ENCODE measurements around the gene HPX. TPM values are rescaled to one million over a fixed set of nuclear protein-coding genes. Genes with fewer than 3 reads are reported as not detected.

Gene HPX
- total RNA-seq, 1 donor from 2014 or later: 0.40 TPM

- peak overlapping the region; percentile 77 for H3K27ac Mint-ChIP-seq
- CTCF ChIA-PET: interaction anchor here (1.2 kb wide), 2 partner anchors 31 to 96 kb away, joined by 3 to 5 read pairs; no protein-coding TSS in a partner anchor
- no peak for TF ChIP-seq CTCF (IDR thresholded peaks at IDR 0.05)
- H3K36me3 Mint-ChIP-seq (ENCODE audit: low read depth): peaks cover 25% of the 10 kb centered on the region
- POLR2A ChIA-PET: interaction anchor here (0.6 to 1.0 kb wide), 2 partner anchors 96 to 220 kb away, joined by 3 read pairs; no protein-coding TSS in a partner anchor
- intact Hi-C loops (cut with micrococcal nuclease): loop anchor here (1.0 to 10.0 kb wide), 3 partner anchors 85 to 1037 kb away; partner anchors contain the start of genes PPFIBP2, SMPD1 and TRIM34
- H3K27me3 Mint-ChIP-seq: no peaks in the 10 kb centered on the region
- H3K4me3 Mint-ChIP-seq: peak overlapping the region; percentile 86
- no peaks in the 10 kb centered on the region for H3K9me3 Mint-ChIP-seq
- H3K4me1 Mint-ChIP-seq: peaks cover 25% of the 10 kb centered on the region
- DNase-seq (no peak), ATAC-seq (ENCODE audit: low read depth) (no peak)
Measured at GRCh38 chr11:6474806-6475500, 34.2 kb upstream of the HPX start.

DNA sequence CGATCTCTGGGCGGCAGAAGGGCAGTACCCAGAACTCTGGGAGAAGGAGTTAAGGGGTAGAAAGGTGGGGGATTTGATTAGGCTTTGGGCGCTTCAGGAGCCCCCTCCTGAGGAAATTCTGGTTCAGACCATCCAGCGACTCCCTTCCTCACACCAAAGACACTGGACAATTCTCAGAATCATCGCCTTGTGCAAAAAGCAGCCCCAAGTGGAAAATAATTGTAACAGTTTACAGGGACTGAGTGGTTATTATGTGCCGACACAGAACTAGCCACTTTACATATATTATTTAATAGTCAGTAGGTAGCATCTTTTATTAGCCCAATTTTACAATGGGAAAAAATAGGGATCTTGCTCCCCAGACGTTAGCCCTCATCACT lies 33.6 kb upstream of the HPX start:
- CTCF ChIA-PET: interaction anchor here (1.2 kb wide), 2 partner anchors 31 to 95 kb away, joined by 3 to 5 read pairs; no protein-coding TSS in a partner anchor

DNA sequence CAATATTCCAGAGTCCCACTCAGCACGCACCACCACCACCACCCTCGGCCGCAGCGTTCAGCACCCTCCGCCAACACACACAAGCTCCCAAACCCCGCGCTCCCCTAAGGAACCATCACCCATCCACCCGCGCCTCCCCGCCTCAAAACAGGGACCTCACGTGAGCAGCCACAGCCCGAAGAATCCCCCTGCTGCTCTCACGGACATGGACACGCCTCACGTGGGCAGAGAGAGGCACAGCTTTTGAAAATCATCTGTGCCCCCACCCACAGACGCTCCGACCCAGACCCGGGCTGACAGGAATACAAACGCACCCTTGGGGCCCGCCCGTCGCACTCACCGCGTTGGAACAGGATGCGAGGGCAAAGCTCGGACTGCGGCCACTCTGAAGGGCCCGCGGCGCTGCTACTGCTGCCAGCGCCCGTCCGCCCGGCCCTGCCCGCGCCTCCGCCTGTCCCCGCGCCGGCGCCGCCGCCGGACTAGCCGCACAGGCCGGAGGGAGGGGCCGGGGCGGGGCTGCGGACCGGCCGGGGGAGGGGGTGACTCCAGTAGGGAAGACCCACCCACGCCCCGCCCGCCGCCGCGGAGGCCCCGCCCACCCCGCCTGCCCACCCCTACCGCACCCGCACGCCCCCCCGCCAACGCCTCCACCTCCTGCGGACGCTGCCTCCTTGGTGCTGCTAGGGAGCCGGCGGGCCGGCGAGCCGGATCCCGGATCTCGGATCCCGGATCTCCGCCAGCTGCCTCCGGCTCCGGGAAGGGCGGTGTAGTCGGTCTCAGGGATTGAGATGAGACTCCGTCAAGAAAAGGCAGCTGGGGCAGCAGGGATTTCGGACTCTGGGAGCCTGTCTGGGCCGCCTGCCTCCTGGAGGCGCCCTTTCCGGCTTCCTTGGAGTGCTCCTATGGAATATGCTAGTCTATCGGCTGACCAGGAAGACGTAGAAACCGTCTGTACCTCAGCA lies 32.9 kb upstream of the HPX start, which contains the start of gene TRIM3:
TRIM3 (minus strand) TSS at position 491 of the 962 bp plus-strand sequence. CDS start 8,246 bp downstream, outside the sequence.
- H3K4me1 Mint-ChIP-seq: peaks cover 17% of the 10 kb centered on the region
- no peaks in the 10 kb centered on the region for H3K27me3 Mint-ChIP-seq
- no peaks in the 10 kb centered on the region for H3K9me3 Mint-ChIP-seq
- TF ChIP-seq CTCF (IDR thresholded peaks at IDR 0.05): no peak
- H3K4me3 Mint-ChIP-seq: peak within 1 kb of the TSS; percentile 86
- POLR2A ChIA-PET: interaction anchor here (0.7 to 2.1 kb wide), 5 partner anchors 8 to 138 kb away, joined by 3 to 10 read pairs (median 4); partner anchors contain the start of genes APBB1, ARFIP2, SMPD1 and TAF10
- H3K36me3 Mint-ChIP-seq (ENCODE audit: low read depth): peaks cover 18% of the 10 kb centered on the region
- ATAC-seq (ENCODE audit: low read depth) (peak; percentile 91), DNase-seq (peak; percentile 75)
- CTCF ChIA-PET: interaction anchor here (1.2 kb wide), 2 partner anchors 30 to 94 kb away, joined by 3 to 5 read pairs; no protein-coding TSS in a partner anchor
- intact Hi-C loops (cut with micrococcal nuclease): loop anchor here (1.0 to 10.0 kb wide), 4 partner anchors 83 to 1039 kb away; partner anchors contain the start of genes FHIP1B, PPFIBP2, SMPD1 and TRIM34
- H3K27ac Mint-ChIP-seq: peak within 1 kb of the TSS; percentile 82

More for the DNA sequence above, 33.6 kb upstream of the HPX start:
- no peak for TF ChIP-seq CTCF (IDR thresholded peaks at IDR 0.05)
- H3K36me3 Mint-ChIP-seq (ENCODE audit: low read depth): peaks cover 25% of the 10 kb centered on the region
- ATAC-seq (ENCODE audit: low read depth) (no peak), DNase-seq (no peak)
- intact Hi-C loops (cut with micrococcal nuclease): loop anchor here (1.0 to 10.0 kb wide), 3 partner anchors 84 to 1038 kb away; partner anchors contain the start of genes PPFIBP2, SMPD1 and TRIM34
- POLR2A ChIA-PET: interaction anchor here (1.0 to 2.1 kb wide), 3 partner anchors 56 to 137 kb away, joined by 3 to 10 read pairs (median 4); partner anchors contain the start of genes APBB1, SMPD1 and TAF10
- peak overlapping the region; percentile 86 for H3K4me3 Mint-ChIP-seq
- peaks cover 20% of the 10 kb centered on the region for H3K4me1 Mint-ChIP-seq
- H3K27ac Mint-ChIP-seq: peak overlapping the region; percentile 77
- H3K9me3 Mint-ChIP-seq: no peaks in the 10 kb centered on the region
- H3K27me3 Mint-ChIP-seq: no peaks in the 10 kb centered on the region

- POLR2A ChIA-PET: interaction anchor here (1.7 to 2.1 kb wide), 2 partner anchors 9 to 83 kb away, joined by 7 to 10 read pairs; partner anchors contain the start of genes ARFIP2, SMPD1 and TIMM10B
- peaks cover 11% of the 10 kb centered on the region for H3K36me3 Mint-ChIP-seq (ENCODE audit: low read depth)
Measured at GRCh38 chr11:6472934-6473333, 32.1 kb upstream of the HPX start.

More at GRCh38 chr11:6472934-6473333, 32.1 kb upstream of the HPX start:
- DNase-seq (no peak), ATAC-seq (ENCODE audit: low read depth) (no peak)
- TF ChIP-seq CTCF (IDR thresholded peaks at IDR 0.05): no peak
- CTCF ChIA-PET: no interaction called here
- Mint-ChIP-seq H3K27ac (no peak overlapping the region), H3K4me3 (peak overlapping the region; percentile 66), H3K27me3 (no peaks in the 10 kb centered on the region), H3K4me1 (peaks cover 17% of the 10 kb centered on the region), H3K9me3 (no peaks in the 10 kb centered on the region)
- intact Hi-C loops (cut with micrococcal nuclease): loop anchor here (2.0 to 10.0 kb wide), 3 partner anchors 238 to 1039 kb away; partner anchors contain the start of genes FHIP1B, PPFIBP2 and TRIM34
